AG09319 (cell line): ENCODE data around the gene C5orf34.
"Not testable (repeated sequence)": the region's sequence is repeated elsewhere in the genome, so short reads cannot be mapped to it uniquely, and the experiment has no call there.

Experiments
- DNase-seq: peaks from one replicate; pipeline ENCODE4 v3.0.0-alpha.2; 2010; ENCODE audit warnings: low read depth; ENCODE audit errors: extremely low read depth
- CTCF ChIP-seq: IDR thresholded peaks from 2 replicates; pipeline ENCODE4 v1.5.1; 2011; ENCODE audit warnings: low read depth, mild to moderate bottlenecking, inconsistent platforms, low read length, moderate library complexity

Gene C5orf34

GRCh38 chr5:43514025-43514424, 923 bp downstream of the C5orf34 start:
- no peak for TF ChIP-seq CTCF
- DNase-seq: no peak

GRCh38 chr5:43511062-43511461, 3.9 kb downstream of the C5orf34 start:
- DNase-seq: not testable (repeated sequence)

GRCh38 chr5:43498581-43498980, 16.4 kb downstream of the C5orf34 start:
- TF ChIP-seq CTCF: no peak
- no peak for DNase-seq

GRCh38 chr5:43497311-43498104, 17.4 kb downstream of the C5orf34 start:
- no peak for DNase-seq
- TF ChIP-seq CTCF: no peak

- no peak for TF ChIP-seq CTCF
- DNase-seq: no peak
Measured at GRCh38 chr5:43491326-43491725, 23.6 kb downstream of the C5orf34 start.

- TF ChIP-seq CTCF: no peak
- no peak for DNase-seq
Measured at GRCh38 chr5:43486353-43486752, 28.6 kb downstream of the C5orf34 start.

GRCh38 chr5:43485406-43485805, 29.5 kb downstream of the C5orf34 start:
- DNase-seq: no peak

More at GRCh38 chr5:43485406-43485805, 29.5 kb downstream of the C5orf34 start:
- TF ChIP-seq CTCF: no peak
